ENCODE measurements around the gene KLK3.

DNA sequence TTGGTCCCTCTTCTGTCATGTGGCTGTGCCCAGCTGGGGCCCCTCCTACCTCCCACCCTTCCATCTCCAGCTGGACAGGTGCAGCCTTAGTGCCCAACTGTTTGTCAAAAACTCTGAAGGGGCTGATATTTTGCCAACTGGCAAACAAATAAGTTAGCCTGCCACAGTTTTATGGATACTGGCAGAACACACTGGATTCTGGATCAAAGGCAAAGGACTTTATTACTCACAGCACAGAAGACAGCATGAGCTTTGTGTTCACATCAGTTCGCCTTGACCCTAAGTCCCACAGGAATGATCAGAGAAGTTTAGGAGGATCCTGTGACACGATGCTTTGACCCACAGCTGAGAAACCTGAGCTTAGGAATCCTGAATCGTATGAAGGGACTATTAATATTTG lies 34.9 kb downstream of the KLK3 start:
- TF ChIP-seq CTCF (conservative IDR thresholded peaks at IDR 0.05; ENCODE audit: low read depth, low read length) (no peak), EZH2 (IDR thresholded peaks at IDR 0.05; ENCODE audit: low read length, unreplicated experiment) (no peak)
